Subcutaneous adipose tissue (tissue), 4 donors: Measurements from ENCODE around the gene DAB2IP. TPM values are rescaled to one million over a fixed set of nuclear protein-coding genes. Genes with fewer than 3 reads are reported as not detected.

Experiments used
- CTCF ChIP-seq: fragments of 450-650 bp; IDR thresholded peaks from one replicate; pipeline ENCODE4 v1.5.1; 2016; ENCODE audit warnings: low read depth, mild to moderate bottlenecking, control low read depth, antibody characterized with exemption, moderate library complexity
- total RNA-seq, 4 donors: library from RNA; depleted of rRNA; stranded (reverse); fragments of >200 nt; gene quantifications; one replicate each; pipeline ENCODE4 v1.1.0, GENCODE V29; 2016

The DAB2IP gene
- total RNA-seq, 4 donors from 2014 or later = 6.3 to 57.5 (median 32.8) TPM

DNA sequence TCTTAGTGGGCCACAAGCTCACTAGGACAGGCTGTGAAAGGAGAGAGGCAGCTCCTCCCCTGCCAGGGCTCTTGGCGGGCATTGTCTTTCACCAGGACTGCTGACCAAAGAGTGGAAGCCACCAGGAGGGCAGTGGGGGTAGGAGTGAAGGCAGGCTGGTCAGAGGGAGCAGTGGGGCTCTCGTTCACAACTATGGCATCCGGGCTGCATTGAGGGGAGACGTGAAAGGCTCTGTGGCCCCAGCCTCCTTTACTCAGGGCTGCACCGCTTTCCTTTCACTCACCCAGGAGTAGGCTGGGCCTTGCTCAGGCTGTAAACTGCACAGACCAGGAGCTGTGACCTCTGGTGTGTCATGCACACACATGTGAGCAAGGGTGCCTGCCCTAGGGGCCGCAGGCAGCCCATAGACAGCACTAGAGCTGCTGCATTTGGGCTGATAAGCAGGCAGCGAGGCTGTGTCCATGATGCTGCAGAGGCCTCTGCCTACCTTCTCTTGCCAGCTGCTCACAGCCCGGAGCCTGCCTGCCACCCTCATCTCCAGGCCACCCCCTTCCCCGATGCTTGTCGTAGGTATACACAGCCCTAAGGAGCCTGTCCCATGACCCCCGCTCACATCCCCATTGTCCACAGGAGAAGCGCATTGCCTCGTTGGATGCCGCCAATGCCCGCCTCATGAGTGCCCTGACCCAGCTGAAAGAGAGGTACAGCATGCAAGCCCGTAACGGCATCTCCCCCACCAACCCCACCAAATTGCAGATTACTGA is 130.4 kb downstream of the DAB2IP start:
- TF ChIP-seq CTCF = no peak

DNA sequence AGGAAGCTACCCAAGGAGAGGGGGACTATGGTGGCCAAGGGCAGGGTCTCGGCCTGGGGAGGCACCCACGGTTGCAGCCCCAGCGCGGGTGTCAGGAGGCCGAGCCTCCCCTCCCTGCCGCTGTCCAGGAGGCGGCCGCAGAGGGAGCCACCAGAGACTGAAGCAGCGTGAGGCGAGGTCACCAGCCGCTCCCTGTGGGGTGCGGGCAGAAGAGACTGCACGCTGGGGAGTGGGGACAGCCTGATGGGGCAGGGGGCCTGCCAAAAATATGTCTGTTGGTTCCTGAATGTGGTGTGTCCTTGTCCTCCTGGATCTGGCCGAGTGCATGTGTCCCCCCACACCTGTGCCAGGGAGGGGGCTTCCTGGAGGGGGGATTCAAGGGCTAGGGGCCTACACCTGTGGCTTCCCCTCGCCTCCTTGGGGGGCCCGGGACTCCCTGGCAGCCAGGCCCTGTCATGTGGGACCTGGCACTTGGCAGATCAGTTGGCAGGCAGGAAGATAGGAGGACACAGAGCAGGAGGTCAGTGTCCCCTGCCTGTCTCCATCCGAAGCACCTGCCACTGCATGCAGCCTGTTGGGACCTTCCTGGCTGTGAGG is 131.2 kb downstream of the DAB2IP start:
- no peak for TF ChIP-seq CTCF

- TF ChIP-seq CTCF = no peak
Observed at GRCh38 chr9:121783111-121783510, 131.7 kb downstream of the DAB2IP start.

DNA sequence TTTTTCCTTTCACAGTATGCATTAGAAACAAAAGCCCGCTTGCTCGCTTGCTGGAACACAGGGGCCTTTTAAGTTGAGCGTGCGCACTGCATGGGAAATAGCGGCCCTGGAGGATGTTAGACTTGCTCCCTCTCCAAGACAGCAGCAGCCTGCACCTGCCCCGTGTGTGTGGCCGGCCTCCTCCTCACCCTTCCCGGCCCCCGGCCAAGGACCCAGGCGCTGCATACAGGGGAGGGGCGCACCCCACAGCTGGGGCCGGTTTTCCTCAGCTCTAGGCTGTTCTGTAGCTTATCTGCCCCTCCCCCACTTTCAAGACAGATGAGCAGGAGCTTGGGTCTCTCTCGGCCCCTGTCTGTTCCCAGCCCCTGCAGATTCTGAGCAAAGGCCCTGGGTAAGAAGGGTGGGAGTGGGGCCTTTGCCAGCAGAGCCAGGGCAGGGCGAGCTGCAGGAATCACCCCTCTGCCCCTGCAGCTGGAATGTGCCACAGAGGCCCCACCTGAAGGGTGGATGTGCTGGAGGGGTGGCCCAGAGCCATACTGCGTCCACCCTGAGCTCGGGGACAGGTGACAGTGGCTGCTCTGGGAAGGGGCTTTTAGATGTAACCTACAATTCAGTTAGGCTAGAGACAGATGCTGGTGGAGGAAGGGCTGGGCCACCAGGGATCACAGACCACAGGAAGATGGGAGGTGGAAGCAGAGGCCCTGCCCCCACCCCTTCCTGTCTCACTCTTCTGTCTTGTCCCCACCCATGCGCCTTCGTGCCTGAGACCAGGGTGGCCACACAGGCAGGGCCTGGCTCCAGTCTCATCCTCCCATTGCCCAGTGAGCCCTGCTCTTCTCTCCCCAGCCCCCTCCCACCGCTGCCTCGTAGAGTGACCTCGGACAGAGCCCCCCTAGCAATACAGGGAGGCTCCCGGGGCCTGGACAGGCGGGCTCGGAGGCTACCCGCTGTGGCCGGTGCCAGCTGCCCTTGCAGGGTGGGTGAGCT is 132.4 kb downstream of the DAB2IP start:
- no peak for TF ChIP-seq CTCF

DNA sequence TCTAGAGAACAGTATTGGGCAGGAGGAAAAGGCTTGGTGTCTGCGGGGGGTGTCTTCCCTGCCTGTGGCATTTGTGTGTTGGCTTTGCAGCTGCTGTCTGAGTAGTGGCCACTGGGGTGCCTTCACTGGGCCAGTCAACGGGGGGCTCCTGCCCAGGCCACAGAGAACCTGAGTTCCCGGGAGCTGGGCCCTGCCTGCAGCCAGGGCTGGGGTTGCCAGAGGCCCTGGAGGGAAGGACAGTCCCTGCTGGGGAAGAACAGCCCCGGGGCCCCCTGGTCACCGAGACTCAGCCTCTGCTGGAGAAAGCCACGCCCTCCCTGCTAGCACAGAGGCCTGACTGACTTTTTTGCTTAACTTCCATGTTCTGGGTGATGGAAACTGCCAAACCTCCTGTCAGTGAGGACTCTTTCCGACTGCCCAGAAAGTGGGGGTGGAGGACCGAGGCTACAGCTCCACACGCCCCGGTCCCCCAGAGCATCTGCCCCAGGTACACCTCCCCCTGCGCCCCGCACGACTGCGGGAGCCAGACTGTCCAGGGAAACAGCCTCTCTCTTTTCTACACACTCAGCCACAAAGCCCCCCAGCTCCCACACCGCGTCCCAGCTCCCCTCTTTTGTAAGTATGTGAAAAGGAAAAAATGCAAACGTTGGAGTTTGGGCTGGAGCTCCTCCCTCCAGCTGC is 133.4 kb downstream of the DAB2IP start:
- TF ChIP-seq CTCF = no peak

GRCh38 chr9:121785673-121786542 is 134.5 kb downstream of the DAB2IP start:
- TF ChIP-seq CTCF = no peak
